Suppressor macrophage treated with lipopolysaccharide for 4 hours (primary cell): Measurements from ENCODE around the gene RSPH9.

ENCODE experiments used
- DNase-seq: peaks from one replicate; pipeline ENCODE4 v3.0.0-alpha.2; 2020

Gene RSPH9

DNA sequence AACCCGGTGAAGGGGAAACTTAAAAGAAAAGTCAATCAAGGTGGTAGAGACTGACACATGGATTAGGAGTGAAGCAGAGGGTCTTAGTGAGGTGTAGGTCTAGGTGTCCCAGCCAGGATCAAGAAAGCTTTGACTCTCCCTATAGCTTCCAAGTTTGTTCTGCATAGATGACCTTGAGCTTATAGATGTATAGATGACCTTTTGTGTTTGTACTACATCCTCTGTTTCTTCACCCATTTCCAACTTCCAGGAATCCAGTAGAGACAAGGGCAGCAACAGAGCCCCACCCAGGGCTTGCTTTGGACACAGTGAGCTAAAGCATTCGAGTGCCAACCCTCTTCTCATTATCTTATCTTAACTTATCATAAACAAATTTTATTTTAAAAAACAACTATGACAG is 44.6 kb downstream of the RSPH9 start:
- no peak for DNase-seq

DNA sequence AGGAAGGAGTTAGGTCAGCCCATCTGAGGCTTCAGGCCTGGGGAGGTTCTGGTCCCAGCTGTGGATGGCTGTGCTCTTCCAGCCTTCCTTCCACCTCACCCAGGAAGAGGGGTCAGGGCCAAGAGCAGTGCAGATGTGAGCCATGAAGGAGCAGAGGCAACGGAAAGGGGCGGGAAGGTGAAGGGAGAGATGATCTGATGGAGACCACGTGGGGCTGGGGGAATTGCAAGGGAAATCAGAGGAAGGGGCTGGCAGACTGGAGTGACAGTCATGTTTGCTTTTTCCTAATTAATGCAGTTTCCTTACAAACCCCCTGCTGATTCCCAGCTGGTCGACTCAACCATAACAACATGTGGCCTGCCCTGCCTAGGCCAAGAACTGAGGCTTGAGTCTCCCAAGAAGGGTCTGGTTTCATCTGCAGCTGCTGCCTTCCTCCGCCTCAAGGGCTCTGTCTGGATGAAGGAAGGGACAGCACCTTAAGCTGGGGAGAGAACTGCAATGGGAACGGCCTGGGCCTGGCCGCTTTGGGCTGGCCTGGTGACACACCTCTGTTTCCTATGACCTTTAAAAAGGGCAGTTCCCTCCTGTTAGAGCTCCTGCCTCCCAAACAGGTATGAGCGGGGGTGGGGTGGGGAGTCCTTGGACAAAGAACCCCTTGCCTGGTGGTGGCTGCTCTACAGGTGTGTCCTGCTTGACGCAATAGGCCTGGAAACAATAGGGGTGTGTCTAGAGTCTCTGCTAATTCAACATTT is 50.6 kb downstream of the RSPH9 start:
- no peak for DNase-seq

DNA sequence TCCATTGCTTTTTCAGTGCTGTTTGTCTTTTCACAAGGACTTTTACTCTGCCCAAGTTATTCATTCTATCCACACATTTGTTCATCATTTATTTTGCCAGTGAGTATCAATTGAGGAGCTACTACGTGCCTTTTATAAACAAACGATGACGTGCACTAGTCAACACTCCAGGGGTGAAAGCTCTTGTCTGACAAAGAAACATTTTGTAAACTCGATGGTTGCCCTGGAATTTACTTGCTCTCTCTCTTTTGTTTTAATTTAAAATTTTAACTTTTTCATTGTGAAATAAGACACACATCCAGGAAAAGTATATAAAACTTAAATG is 51.1 kb downstream of the RSPH9 start:
- no peak for DNase-seq

DNA sequence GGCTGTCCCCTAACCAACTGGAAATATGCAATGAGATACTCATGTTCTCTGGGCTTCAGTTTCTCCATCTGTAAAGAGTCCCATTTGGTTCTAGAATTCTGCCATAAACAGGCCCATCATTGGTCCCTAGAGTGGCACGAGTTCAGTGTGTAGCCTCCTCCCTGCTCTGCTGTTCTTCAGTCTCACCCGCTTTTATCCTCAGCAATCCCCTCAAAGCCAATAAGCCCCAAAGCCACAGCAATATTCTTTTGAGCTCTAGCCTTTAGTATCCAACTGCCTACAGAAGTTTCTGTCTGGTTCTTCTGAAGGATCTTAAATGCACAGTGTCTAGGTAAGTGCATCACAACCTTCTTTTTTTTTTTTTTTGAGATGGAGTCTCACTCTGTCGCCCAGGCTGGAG is 52.6 kb downstream of the RSPH9 start:
- no peak for DNase-seq

DNA sequence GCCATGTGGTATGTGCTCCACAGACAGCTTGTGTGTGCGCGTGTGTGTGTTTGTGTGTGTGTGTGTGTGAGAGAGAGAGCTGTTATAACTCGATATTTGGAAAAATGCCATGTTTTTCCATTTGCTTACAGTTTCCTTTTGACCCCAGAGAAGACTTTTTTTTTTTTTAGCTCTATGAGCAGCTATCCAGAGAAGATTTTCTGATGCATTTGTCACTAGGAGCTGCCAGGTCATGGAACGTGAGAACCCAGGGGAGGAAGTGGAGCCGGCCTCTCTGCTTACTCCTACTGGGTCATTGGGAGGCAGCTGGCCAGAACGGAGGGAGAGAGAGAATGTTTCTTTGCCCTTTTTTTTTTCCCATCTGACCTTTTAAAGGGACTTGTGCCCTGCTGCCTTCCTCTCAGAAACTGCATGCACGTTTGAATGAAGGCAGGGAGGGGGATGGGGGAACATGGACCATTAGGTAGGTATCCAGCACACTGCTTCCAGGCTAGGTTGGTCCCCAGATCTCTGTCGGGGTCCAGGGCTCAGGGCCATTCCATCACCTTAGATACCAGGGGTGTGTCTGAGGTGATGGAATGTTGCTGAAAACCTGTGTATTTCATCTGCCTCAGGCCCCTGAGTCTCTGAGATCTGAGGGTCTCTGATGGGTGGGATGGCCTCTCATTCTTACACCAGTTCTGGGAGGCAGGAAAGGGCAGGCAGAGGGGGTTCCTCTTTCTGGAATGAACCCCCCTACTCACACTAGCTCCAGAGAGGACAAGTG is 53.9 kb downstream of the RSPH9 start:
- DNase-seq = peak; percentile 54

DNA sequence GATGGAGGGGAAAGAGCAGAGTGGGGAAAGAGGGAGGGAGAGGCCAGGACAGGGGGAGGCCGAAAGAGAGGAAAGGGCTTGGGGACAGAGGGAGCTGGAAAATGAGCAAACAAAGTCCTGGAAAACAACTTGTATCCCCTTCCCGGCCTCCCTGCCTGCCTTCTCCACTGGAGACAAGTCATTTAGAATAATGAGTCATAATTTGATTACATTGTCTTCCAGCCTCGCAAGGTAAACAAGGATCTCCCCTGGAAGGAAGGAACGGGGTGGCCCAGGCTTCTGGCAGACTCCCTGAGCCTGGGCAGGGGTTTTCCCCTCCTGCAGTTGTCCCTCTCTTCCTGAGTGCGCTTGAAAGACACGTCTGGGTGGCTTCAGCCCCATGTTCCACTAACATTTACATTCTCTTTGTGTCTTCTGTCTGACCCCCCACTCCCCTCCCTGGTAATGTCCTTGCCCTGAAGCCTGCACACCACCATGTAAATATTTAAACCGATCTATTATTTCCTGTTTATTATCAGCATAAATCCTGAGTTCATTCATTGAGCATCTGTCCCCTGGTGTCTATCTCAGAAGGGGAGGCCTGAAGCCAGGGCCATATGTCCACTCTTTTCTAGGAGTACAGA is 54.8 kb downstream of the RSPH9 start:
- no peak for DNase-seq

DNA sequence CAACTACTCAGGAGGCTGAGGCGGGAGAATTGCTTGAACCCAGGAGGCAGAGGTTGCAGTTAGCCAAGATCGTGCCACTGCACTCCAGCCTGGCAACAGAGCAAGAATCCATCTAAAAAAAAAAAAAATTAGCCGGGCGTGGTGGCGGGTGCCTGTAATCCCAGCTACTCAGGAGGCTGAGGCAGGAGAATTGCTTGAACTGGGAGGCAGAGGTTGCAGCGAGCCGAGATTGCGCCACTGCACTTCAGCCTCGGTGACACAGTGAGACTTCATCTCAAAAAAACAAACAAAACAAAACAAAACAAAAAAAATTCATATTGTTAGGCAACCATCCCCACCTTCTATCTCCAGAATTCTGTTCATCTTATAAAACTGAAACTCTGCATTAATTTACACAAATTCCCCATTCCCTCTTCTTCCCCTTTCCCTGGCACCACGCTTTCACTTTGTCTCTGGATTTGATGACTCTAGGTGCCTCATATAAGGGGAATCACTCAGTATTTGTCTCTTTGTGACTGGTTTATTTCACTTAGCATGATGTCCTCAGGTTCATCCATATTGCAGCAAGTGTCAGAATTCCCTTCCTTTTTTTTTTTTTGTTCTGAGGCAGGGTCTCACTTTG is 56.2 kb downstream of the RSPH9 start:
- DNase-seq = peak; percentile 93

DNA sequence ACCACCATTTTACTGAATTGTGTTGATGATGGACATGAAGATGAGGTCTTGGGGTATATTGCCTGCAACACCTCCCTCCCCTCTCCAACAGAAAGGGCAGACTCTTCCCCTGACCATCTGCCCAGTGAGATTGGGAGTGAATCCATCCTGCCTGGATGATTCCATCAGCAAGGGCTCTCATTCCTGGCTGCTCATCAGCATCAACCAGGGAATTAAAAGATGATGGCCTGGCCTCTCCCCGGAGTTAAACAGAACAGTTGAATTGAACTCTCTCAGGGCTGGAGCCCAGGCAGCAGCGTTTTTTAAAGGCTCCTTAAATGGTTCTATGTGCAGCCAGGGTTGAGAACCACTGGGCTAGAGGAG is 57.3 kb downstream of the RSPH9 start:
- DNase-seq = no peak

DNA sequence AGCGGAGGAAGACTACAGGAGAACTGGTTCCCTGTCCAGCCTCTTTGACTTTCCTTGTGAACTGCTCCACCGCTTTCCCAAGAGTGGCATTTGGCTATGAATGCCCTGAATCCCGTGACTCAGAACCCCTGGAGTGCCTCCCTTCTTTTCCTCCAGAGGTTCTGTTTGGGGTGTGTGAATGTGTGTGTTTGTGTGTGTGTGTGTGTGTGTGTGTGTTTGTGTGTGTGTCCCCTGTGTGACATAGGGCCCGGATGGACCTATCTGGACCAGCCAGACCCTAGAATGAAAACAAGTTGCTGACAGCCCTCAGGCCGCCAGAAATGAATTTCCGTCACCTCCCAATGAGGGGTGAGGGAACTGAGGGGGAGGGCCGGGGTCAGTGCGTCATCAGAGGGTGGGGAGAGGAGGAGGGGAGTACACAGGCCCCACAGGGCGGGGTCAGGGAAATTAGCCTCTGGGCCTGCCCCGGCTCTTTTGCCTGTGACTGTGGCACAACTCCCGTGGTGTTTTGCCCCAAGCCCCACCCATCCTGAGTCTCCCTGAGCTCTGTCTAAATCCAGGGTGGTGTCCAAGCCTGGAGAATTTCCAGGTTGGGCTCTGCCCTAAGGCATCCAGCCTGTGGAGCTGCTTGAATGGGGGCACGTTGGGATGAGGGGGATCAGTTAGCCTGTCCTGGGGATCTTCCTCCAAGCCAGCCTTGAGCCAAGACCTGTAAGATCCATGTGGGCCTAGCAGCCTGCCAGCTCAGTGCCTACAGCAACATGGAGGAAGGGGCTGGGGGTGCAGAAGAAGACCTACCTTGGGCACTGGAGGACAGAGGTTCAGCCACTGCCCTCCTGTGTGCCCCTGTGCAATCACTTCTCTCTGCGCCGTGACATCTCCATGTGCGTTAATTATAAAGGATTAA is 58.0 kb downstream of the RSPH9 start:
- peak; percentile 93 for DNase-seq

DNA sequence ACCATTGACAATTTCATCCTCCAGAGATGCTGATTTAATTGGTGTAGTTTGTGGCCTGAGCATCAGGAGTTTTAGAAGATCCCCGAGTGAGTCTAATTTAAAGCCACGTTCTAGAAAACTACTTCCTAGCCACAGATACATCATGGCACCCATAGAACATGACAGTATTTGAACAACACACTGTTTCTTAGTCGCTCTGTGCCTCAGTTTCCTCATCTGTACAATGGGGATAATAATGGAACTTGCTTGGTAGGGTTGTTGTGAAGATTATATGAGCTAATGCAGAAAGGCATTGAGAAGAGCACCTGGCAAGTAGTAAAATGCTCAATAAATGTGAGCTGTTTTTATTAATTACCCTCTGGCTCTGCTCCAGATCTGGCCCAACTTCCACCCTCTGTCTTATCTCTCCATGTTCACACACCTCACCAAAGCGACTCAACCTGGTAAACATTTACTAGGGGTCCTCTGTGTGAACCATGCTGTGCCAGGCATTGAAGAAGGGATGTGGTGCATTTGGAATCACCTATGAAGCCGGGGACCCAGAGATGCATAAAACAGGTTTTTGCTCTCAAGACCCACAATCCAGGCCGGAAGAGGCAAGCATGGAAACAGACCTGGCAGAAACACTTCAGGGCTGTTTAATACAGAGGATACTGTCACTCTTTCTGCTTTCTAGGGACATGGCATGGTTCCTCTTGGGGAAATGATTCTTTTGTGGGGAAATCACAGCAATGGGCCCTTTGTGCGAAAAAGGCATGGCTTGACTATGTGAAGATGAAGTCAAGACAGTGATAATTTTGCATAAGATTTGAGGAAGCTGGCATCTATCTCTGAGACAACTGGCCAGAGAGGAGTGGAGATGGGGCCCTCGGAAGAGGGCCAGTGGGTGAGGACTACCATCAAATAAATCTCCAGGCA is 58.9 kb downstream of the RSPH9 start:
- DNase-seq = peak; percentile 89

DNA sequence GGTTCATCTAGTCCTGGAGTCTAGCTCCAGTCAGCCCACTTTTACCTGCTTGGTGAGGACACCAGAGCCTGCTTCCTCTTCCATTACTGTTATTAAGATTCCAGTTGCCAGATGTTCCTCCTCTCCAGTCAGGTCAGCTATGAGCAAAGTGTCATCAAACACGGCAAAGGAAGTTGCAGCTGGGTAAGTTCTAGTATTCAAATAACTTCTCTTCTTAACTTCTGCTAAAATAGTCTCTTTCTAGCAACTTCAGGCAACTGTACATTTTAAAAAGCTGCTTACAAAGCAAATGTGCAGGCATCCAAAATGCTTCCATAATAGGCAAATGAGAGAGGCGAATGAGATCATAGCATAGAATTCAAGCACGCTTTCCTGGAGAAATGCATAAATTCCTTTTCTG is 61.2 kb downstream of the RSPH9 start:
- peak; percentile 78 for DNase-seq

DNA sequence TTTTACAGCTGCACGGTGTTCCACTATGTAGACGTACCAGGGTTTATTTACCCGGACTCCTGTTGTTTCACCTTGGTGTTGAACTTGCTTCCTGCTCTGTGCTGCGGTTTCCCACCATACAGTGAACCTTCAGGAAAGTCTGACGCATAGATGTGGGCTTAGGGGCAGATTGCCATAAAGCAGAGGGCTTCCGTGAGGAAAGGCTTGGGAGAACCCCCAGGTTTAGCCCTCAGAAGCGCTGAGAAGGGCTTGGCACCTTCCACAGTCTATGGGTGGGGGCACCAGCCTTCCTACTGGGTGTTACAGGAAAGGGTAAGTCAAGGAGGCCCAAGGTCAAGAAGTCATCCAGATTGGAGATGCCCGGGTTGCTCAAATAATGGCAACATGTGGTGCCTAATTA is 62.0 kb downstream of the RSPH9 start:
- no peak for DNase-seq

DNA sequence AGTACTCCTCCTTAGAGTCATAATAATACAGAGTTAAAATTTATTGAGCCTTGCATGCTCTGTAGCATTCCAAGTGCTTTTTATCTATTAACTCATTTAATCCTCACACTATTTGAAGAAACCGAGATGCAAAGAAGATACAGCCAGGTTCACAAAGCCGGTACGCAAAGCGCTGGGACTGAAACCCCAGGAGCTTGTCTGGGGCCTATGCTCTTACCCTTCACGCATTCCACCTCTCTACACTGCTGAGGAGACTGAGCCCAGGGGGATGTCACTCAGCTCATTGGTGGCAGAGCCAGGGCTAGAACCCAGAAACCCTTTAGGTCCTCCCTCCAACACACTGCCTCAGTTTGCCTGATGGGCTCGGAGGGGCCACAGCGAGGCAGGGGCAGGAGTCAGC is 62.4 kb downstream of the RSPH9 start:
- DNase-seq = no peak

DNA sequence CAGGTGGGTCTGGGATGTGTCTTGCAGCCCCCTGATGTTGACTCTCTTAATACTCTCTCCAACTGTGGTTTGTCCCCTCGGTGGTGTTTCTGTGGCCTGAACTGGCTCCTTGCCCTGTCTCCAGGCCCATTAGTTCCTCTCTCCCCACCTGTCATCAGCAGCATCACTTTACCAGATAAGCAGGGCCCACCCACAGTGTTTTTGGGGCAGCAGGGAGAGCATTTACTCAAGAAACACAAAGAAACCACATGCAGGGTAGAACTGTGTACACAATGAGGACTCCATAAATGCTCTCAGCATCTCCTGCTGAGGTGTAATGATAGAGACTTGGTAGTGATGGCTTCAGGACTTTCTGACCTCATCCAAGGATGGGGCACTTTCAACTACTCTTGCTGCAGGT is 62.9 kb downstream of the RSPH9 start:
- DNase-seq = no peak

DNA sequence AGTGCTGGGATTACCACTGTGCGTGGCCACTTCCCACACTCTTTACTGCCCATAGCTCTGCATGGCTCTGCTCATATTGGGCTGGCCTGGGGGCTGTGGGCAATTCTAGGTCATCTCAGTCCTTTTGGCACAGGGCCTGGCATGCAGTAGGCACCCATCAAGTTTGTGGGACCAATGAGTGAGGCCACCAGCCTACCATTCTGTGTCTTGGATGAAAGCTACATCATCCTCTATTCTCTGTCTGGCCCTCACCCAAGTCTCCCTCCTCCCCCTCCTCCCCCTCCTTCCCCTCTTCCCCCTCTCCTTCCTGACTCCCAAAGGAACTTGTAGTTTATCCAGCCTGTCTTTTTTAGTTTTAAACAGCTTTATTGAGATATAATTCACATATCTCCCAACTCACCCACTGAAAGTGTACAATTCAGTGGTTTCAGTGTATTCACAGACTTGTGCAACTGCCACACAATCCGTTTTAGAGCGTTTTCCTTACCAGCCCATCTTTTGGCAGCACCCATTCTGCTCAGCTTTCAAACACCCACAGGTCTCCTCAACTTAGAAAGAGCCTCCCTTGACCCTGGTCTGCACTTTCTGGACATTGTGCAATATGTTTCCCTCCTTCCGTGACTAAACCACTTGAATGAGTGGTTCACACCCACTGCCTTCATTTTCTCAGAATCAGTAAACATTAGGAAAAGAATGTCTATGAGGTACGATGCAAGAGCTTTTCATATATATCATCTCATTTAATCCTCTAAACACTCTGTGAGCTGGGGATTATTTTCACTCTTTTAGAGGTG is 64.2 kb downstream of the RSPH9 start:
- peak; percentile 91 for DNase-seq

DNA sequence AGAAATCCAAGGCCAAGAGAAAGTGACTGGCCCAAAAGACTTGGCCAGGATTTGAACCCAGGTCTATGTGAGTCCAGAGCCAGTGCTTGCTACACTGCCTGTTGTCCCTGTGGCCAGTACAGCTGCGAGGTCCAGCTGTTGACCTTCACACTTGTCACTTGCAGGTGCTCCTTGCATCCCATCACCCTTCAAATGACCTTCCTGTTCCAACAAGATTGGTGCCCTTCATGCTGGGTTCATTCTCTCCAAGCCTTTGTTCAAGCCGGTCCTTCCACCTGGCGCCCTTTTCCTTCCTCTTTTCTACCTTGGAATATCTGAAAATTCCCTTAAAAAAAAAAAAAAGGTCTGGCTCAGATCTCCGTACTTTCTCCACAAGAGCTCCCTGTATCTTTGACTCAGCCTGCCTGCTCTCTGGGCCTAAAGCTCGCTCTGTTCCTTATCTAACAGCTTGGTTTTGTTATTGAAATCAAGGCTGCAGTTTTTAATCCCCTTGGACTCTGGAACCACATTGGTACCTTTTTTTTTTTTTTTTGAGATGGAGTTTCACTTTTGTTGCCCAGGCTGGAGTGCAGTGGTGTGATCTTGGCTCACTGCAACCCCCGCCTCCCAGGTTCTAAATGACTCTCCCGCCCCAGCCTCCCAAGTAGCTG is 64.9 kb downstream of the RSPH9 start:
- no peak for DNase-seq

DNA sequence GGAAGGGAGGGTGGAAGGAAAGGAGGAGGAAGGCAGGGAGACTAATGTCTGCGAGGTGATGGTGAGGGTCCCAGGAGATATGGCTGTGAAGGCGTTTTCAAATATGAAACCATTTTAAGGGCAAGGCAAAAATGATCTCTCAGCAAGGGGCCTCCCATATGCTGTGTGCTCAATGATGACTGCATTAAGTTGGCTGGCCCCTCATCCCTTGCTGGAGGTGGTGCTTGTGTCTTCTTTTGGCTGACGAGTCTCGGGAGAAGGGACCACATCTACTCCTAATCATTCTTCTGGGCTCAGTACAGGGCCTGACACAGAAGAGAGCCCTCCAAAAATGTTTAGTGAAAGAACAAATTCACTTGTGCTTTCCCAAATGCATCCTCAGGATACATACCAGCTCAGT is 65.7 kb downstream of the RSPH9 start:
- no peak for DNase-seq

DNA sequence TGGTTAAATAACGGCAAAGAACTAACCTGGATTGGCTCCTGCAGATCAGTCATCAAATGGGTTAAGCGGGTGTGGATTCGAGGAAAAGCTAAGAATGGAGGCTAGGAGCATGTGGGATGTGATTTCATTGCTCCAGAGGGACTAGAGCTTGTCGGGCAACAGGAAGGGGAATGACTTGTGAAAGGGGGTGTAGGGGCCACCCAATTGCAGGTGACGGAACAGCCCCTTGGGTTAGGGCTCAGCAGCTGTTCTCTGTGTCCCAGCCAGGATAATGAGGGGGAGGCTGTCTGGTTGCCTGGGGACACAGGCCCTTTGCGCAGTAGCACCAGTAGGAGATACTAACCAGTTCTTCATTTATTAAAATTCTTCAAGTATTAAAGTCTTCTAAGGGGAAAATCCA is 67.7 kb downstream of the RSPH9 start:
- no peak for DNase-seq

DNA sequence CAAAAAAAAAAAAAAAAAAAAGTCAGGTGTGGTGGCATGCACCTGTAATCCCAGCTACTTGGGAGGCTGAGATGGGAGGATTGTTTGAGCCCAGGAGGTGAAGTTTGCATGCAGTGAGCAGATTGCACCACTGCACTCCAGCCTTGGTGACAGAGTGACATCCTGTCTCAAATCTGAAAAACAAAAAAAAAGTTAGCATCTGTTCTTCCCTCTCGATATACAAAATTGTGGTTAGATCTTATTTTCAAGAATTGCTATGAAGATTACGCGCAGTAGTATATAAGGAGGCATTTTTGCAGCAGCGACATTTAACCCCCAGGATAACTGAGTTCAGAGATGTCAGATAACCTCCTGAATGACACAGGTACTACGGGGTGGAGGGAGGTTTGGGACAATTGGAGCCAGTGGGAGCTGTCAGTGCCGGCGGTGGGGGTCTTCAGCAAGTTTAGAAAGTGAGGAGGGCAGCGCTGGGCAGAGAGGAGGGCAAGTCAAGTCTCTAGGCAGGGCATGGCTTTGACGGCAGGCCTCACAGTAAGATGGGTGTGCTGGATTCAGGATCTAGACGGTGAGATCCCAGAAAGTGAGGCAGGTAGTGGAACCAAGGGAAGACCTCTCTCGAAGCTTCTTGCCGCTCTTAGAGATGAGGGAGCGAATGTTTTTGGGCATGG is 68.9 kb downstream of the RSPH9 start:
- DNase-seq = no peak
